DOHH2 (cell line): ENCODE data around the gene GLT1D1.
A peak's percentile ranks its signal among the peaks of the same experiment; 100 is the strongest.

Experiments
- H3F3A ChIP-seq: fragments of 200-600 bp; sonication (generic), shearing (Covaris generic); 2 replicates; pipeline ENCODE4 v1.6.0; 2016; ENCODE audit warnings: antibody characterized with exemption, mild to moderate bottlenecking; ENCODE audit not compliant: control insufficient read depth, insufficient read depth
- H3K27ac ChIP-seq: fragments of 200-600 bp; sonication (generic); 2 replicates; pipeline ENCODE4 v1.5.1; 2014; ENCODE audit warnings: low read depth, mild to moderate bottlenecking, low read length, moderate library complexity
- H3K27me3 ChIP-seq: fragments of 200-600 bp; sonication (generic); 2 replicates; pipeline ENCODE4 v1.6.1; 2014; ENCODE audit warnings: mild to moderate bottlenecking, low read length, mixed read lengths; ENCODE audit not compliant: control insufficient read depth
- H3K36me3 ChIP-seq: fragments of 200-600 bp; sonication (generic); 2 replicates; pipeline ENCODE4 v1.6.1; 2014; ENCODE audit warnings: mild to moderate bottlenecking, low read length, moderate library complexity, mixed read lengths; ENCODE audit not compliant: control insufficient read depth
- H3K4me1 ChIP-seq: fragments of 200-600 bp; sonication (generic); 2 replicates; pipeline ENCODE4 v1.6.1; 2014; ENCODE audit warnings: mild to moderate bottlenecking, low read length, mixed read lengths; ENCODE audit not compliant: control insufficient read depth
- H3K4me2 ChIP-seq: fragments of 200-600 bp; sonication (generic); 2 replicates; pipeline ENCODE4 v1.6.0; 2014; ENCODE audit warnings: mild to moderate bottlenecking, low read length, moderate library complexity
- H3K4me3 ChIP-seq: fragments of 200-600 bp; sonication (generic); 2 replicates; pipeline ENCODE4 v1.5.1; 2014; ENCODE audit warnings: mild to moderate bottlenecking, low read length, mixed read lengths
- H3K79me2 ChIP-seq: fragments of 200-600 bp; sonication (generic); 2 replicates; pipeline ENCODE4 v1.6.1; 2014; ENCODE audit warnings: mild to moderate bottlenecking, low read length, mixed read lengths; ENCODE audit not compliant: control insufficient read depth
- H3K9me2 ChIP-seq: fragments of 200-600 bp; sonication (generic); replicated peaks from 2 replicates; pipeline ENCODE4 v1.6.1; 2014; ENCODE audit warnings: mild to moderate bottlenecking, low read length, mixed read lengths; ENCODE audit not compliant: control insufficient read depth
- H3K9me3 ChIP-seq: fragments of 200-600 bp; sonication (generic); 2 replicates; pipeline ENCODE4 v1.6.1; 2014; ENCODE audit warnings: antibody characterized with exemption, low read length, mixed read lengths; ENCODE audit not compliant: control insufficient read depth, insufficient read depth
- H4K20me1 ChIP-seq: fragments of 200-600 bp; sonication (generic); 2 replicates; pipeline ENCODE4 v1.6.0; 2014; ENCODE audit warnings: low read depth, mild to moderate bottlenecking, antibody characterized with exemption, low read length, moderate library complexity; ENCODE audit not compliant: control insufficient read depth, insufficient read depth
- EZH2phosphoT487 ChIP-seq: fragments of 200-600 bp; sonication (generic); IDR thresholded peaks from 2 replicates; pipeline ENCODE4 v1.6.1; 2017; ENCODE audit warnings: borderline replicate concordance, mild to moderate bottlenecking, antibody characterized with exemption, low read length, moderate library complexity, mixed read lengths
- TF ChIP-seq, protein P1 (sequence below): fragments of 200-600 bp; sonication (generic); IDR thresholded peaks from one replicate; pipeline ENCODE4 v1.5.1; 2014; ENCODE audit warnings: antibody characterized with exemption, mild to moderate bottlenecking, low read depth, low read length; ENCODE audit not compliant: poor library complexity, severe bottlenecking

GLT1D1 gene

DNA sequence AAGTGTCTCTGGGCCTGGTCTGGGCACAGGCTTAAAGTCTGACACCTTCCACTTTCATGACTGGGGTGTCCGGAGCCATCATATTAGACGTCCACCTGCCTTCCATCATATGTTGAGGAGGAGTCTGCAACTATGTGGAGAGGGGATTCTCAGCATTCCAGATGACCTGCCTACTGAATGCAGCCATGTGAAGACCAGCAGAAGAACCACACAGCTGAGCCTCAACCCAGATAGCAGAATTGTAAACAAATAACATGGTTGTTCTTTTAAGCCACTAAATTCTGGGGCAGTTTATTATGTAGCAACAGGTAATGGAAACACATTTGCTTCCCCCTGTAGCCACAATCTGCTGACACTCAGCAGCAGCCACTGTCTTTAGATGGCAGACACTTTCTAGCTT is 25.6 kb upstream of the GLT1D1 start:
- Histone ChIP-seq H3F3A (peaks cover 27% of the 10 kb centered on the region), H3K9me3 (no peaks in the 10 kb centered on the region), H3K4me3 (peak overlapping the region; percentile 29), H3K9me2 (no peaks in the 10 kb centered on the region), H3K27me3 (no peaks in the 10 kb centered on the region), H4K20me1 (no peaks in the 10 kb centered on the region), H3K27ac (peak overlapping the region; percentile 32; the same call in 1 of the 2 replicates), H3K4me2 (peak overlapping the region; percentile 45), H3K4me1 (peaks cover 69% of the 10 kb centered on the region), H3K36me3 (peaks cover 14% of the 10 kb centered on the region), H3K79me2 (peaks cover 19% of the 10 kb centered on the region)
- TF ChIP-seq, protein P1, sequence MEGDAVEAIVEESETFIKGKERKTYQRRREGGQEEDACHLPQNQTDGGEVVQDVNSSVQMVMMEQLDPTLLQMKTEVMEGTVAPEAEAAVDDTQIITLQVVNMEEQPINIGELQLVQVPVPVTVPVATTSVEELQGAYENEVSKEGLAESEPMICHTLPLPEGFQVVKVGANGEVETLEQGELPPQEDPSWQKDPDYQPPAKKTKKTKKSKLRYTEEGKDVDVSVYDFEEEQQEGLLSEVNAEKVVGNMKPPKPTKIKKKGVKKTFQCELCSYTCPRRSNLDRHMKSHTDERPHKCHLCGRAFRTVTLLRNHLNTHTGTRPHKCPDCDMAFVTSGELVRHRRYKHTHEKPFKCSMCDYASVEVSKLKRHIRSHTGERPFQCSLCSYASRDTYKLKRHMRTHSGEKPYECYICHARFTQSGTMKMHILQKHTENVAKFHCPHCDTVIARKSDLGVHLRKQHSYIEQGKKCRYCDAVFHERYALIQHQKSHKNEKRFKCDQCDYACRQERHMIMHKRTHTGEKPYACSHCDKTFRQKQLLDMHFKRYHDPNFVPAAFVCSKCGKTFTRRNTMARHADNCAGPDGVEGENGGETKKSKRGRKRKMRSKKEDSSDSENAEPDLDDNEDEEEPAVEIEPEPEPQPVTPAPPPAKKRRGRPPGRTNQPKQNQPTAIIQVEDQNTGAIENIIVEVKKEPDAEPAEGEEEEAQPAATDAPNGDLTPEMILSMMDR: no peak
- TF ChIP-seq EZH2phosphoT487: no peak

DNA sequence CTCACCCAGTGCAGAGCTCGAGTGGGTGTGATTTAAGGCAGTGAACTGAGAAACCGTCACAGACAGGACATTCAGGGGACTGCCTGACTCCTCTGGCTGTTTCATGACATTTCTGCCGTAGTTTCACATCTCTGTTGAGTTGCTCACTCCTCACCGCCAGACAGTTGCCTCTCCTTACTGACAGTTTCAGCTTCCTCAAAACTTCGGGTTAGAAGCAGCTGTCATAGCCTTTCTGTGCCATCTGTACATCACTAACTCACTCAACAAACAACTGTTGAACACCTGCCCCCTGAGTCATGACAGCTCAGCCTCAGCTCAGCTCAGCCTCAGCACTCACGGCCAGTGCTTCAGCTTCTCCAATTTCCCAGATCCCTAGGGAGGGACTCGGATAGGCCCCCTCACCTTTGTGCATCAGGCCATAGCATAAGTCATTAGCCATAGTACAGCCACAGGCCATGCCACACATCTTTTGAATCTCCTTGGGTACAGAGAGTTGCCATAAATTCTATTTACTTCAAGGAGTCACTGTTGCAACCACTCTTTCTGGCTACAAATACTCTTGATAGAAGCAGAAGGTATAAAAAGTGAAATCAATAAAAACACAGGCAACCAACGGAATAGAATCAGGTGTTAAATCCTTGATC is 23.3 kb upstream of the GLT1D1 start:
- peaks cover 61% of the 10 kb centered on the region for H3K4me1 ChIP-seq
- H3K27ac ChIP-seq: peak overlapping the region; percentile 91
- H3K4me3 ChIP-seq: peak overlapping the region; percentile 59

DNA sequence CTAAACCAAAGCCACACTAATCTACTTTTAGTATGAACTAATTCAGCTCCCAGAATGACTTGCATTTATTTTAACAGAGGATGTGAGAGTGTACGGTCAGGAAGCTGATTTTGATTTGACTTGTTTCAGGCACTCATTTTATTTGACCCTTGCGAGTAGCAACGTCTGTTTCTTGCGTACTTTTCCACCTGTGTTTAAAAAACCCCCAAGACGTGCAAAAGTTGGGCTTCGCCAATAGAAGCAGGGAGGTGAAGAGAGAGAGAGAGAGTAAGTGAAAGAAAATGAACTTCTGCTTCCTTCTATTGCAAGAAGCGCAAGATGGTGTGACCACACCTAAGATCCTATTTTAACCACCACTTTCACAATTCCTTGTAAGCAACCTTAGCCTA is 22.8 kb upstream of the GLT1D1 start:
- no peaks in the 10 kb centered on the region for H3K79me2 ChIP-seq

More for the DNA sequence above, 23.3 kb upstream of the GLT1D1 start:
- no peaks in the 10 kb centered on the region for H3K27me3 ChIP-seq
- no peaks in the 10 kb centered on the region for H3K79me2 ChIP-seq
- TF ChIP-seq EZH2phosphoT487: no peak
- TF ChIP-seq, protein P1: no peak
- peak overlapping the region; percentile 87 for H3K4me2 ChIP-seq
- H3K9me3 ChIP-seq: no peaks in the 10 kb centered on the region
- no peaks in the 10 kb centered on the region for H4K20me1 ChIP-seq
- peaks cover 3% of the 10 kb centered on the region; the same call in 1 of the 2 replicates for H3K36me3 ChIP-seq
- peaks cover 25% of the 10 kb centered on the region for H3F3A ChIP-seq
- H3K9me2 ChIP-seq: no peaks in the 10 kb centered on the region

More for the DNA sequence above, 22.8 kb upstream of the GLT1D1 start:
- no peak for TF ChIP-seq EZH2phosphoT487
- TF ChIP-seq, protein P1: no peak
- Histone ChIP-seq H3K27me3 (no peaks in the 10 kb centered on the region), H3F3A (peaks cover 25% of the 10 kb centered on the region), H4K20me1 (no peaks in the 10 kb centered on the region), H3K4me1 (peaks cover 60% of the 10 kb centered on the region), H3K9me3 (no peaks in the 10 kb centered on the region), H3K27ac (peak overlapping the region; percentile 91), H3K4me3 (peak overlapping the region; percentile 59), H3K4me2 (peak overlapping the region; percentile 87), H3K9me2 (no peaks in the 10 kb centered on the region), H3K36me3 (peaks cover 3% of the 10 kb centered on the region; the same call in 1 of the 2 replicates)
